ENCODE measurements around the gene FKBP10. TPM values are rescaled to one million over a fixed set of nuclear protein-coding genes. Genes with fewer than 3 reads are reported as not detected.

FKBP10 gene
- total RNA-seq (1 to 10 TPM; 1.4 to 1.5 TPM), polyA plus RNA-seq (not detected)

- Mint-ChIP-seq H3K27me3 (peaks cover 0 to 8% of the 10 kb centered on the region in 2 donors), H3K27ac (peak within 1 kb of the TSS; percentile 31 to 88 (median 84)), H3K36me3 (peaks cover 0 to 4% (median 2%) of the 10 kb centered on the region in 3 donors), H3K4me1 (peaks cover 25 to 34% (median 25%) of the 10 kb centered on the region in 3 donors), H3K4me3 (peak within 1 kb of the TSS; percentile 93 to 96 (median 94)), H3K9me3 (no peaks in the 10 kb centered on the region)
- H3K4me1 ChIP-seq (ENCODE audit: insufficient read depth, low read length) = peaks cover 28% of the 10 kb centered on the region
- POLR2A ChIA-PET = no interaction called here
- peak within 1 kb of the TSS; percentile 65 for H3K4me3 ChIP-seq (ENCODE audit: low read length)
- DNase-seq = peak; percentile 15 to 66 (median 44)
- H3K9me3 ChIP-seq (ENCODE audit: low read length) = no peaks in the 10 kb centered on the region
- no peaks in the 10 kb centered on the region for H3K27me3 ChIP-seq (ENCODE audit: insufficient read depth, low read length, poor library complexity, severe bottlenecking)
- CTCF ChIA-PET = interaction anchor here (1.0 to 2.8 kb wide), 8 partner anchors 11 to 205 kb away, joined by 3 to 15 read pairs (median 6); partner anchors contain the start of genes DNAJC7 and KLHL11
- peak within 1 kb of the TSS; percentile 24 for H3K27ac ChIP-seq (ENCODE audit: low read depth, low read length)
- H3K36me3 ChIP-seq (ENCODE audit: insufficient read depth, low read length) = no peaks in the 10 kb centered on the region
Observed at GRCh38 chr17:41812381-41813151, at the start of gene FKBP10. FKBP10 (plus strand) TSS chr17:41813004; CDS start chr17:41813035, 31 bp downstream.

GRCh38 chr17:41763327-41763726, 49.5 kb upstream of the FKBP10 start:
- H3K4me1 Mint-ChIP-seq = no peaks in the 10 kb centered on the region
- POLR2A ChIA-PET = no interaction called here

GRCh38 chr17:41766135-41766534, 46.7 kb upstream of the FKBP10 start:
- Mint-ChIP-seq H3K9me3 (no peaks in the 10 kb centered on the region), H3K4me1 (no peaks in the 10 kb centered on the region), H3K27ac (no peak overlapping the region), H3K36me3 (no peaks in the 10 kb centered on the region), H3K4me3 (no peak overlapping the region), H3K27me3 (peaks cover 1 to 3% of the 10 kb centered on the region in 2 donors)
- no peaks in the 10 kb centered on the region for H3K9me3 ChIP-seq (ENCODE audit: low read length)
- H3K27me3 ChIP-seq (ENCODE audit: insufficient read depth, low read length, poor library complexity, severe bottlenecking) = no peaks in the 10 kb centered on the region
- H3K27ac ChIP-seq (ENCODE audit: low read depth, low read length) = no peak overlapping the region
- H3K4me3 ChIP-seq (ENCODE audit: low read length) = no peak overlapping the region
- CTCF ChIA-PET = no interaction called here
- H3K4me1 ChIP-seq (ENCODE audit: insufficient read depth, low read length) = no peaks in the 10 kb centered on the region
- DNase-seq = no peak
- POLR2A ChIA-PET = no interaction called here
- H3K36me3 ChIP-seq (ENCODE audit: insufficient read depth, low read length) = no peaks in the 10 kb centered on the region

More at GRCh38 chr17:41763327-41763726, 49.5 kb upstream of the FKBP10 start:
- DNase-seq = no peak
- no peak overlapping the region for H3K27ac ChIP-seq (ENCODE audit: low read depth, low read length)
- H3K4me3 ChIP-seq (ENCODE audit: low read length) = no peak overlapping the region
- no peaks in the 10 kb centered on the region for H3K4me1 ChIP-seq (ENCODE audit: insufficient read depth, low read length)
- no peaks in the 10 kb centered on the region for H3K36me3 ChIP-seq (ENCODE audit: insufficient read depth, low read length)
- H3K27ac Mint-ChIP-seq = no peak overlapping the region
- no peak overlapping the region for H3K4me3 Mint-ChIP-seq
- CTCF ChIA-PET = no interaction called here
- H3K9me3 Mint-ChIP-seq = no peaks in the 10 kb centered on the region
- H3K27me3 ChIP-seq (ENCODE audit: insufficient read depth, low read length, poor library complexity, severe bottlenecking) = no peaks in the 10 kb centered on the region
- H3K36me3 Mint-ChIP-seq = no peaks in the 10 kb centered on the region
- peaks cover 1 to 7% of the 10 kb centered on the region in 2 donors for H3K27me3 Mint-ChIP-seq
- H3K9me3 ChIP-seq (ENCODE audit: low read length) = no peaks in the 10 kb centered on the region

- no peak overlapping the region for H3K4me3 Mint-ChIP-seq
- no peaks in the 10 kb centered on the region for H3K36me3 Mint-ChIP-seq
- Histone ChIP-seq H3K36me3 (ENCODE audit: insufficient read depth, low read length) (no peaks in the 10 kb centered on the region), H3K9me3 (ENCODE audit: low read length) (no peaks in the 10 kb centered on the region), H3K27ac (ENCODE audit: low read depth, low read length) (no peak overlapping the region), H3K4me1 (ENCODE audit: insufficient read depth, low read length) (no peaks in the 10 kb centered on the region), H3K4me3 (ENCODE audit: low read length) (no peak overlapping the region), H3K27me3 (ENCODE audit: insufficient read depth, low read length, poor library complexity, severe bottlenecking) (no peaks in the 10 kb centered on the region)
- H3K4me1 Mint-ChIP-seq = no peaks in the 10 kb centered on the region
- peaks cover 1 to 4% of the 10 kb centered on the region in 2 donors for H3K27me3 Mint-ChIP-seq
- CTCF ChIA-PET = interaction anchor here (0.7 kb wide), 1 partner anchor 32 kb away, joined by 4 read pairs; no protein-coding TSS in a partner anchor
- H3K27ac Mint-ChIP-seq = peak overlapping the region in 2 of 8 donors; percentile 21 to 34
- POLR2A ChIA-PET = interaction anchor here (1.3 kb wide), 1 partner anchor 39 kb away, joined by 3 read pairs; no protein-coding TSS in a partner anchor
- DNase-seq = no peak
- H3K9me3 Mint-ChIP-seq = no peaks in the 10 kb centered on the region
Observed at GRCh38 chr17:41767324-41768042, 45.3 kb upstream of the FKBP10 start.

- peaks cover 0 to 8% of the 10 kb centered on the region in 2 donors for H3K27me3 Mint-ChIP-seq
- H3K4me1 Mint-ChIP-seq = no peaks in the 10 kb centered on the region
- H3K27me3 ChIP-seq (ENCODE audit: insufficient read depth, low read length, poor library complexity, severe bottlenecking) = no peaks in the 10 kb centered on the region
- H3K4me1 ChIP-seq (ENCODE audit: insufficient read depth, low read length) = no peaks in the 10 kb centered on the region
- no peak overlapping the region for H3K27ac Mint-ChIP-seq
- H3K9me3 Mint-ChIP-seq = no peaks in the 10 kb centered on the region
- H3K4me3 Mint-ChIP-seq = no peak overlapping the region
- no peaks in the 10 kb centered on the region for H3K36me3 ChIP-seq (ENCODE audit: insufficient read depth, low read length)
- no peak overlapping the region for H3K27ac ChIP-seq (ENCODE audit: low read depth, low read length)
- no peak for DNase-seq
- no peaks in the 10 kb centered on the region for H3K9me3 ChIP-seq (ENCODE audit: low read length)
- CTCF ChIA-PET = interaction anchor here (1.2 kb wide), 1 partner anchor 43 kb away, joined by 3 read pairs; the partner anchor contains the start of gene P3H4
- no peak overlapping the region for H3K4me3 ChIP-seq (ENCODE audit: low read length)
- H3K36me3 Mint-ChIP-seq = no peaks in the 10 kb centered on the region
- POLR2A ChIA-PET = no interaction called here
Observed at GRCh38 chr17:41768682-41769288, 44.0 kb upstream of the FKBP10 start.

GRCh38 chr17:41769346-41769862, 43.4 kb upstream of the FKBP10 start:
- H3K4me1 Mint-ChIP-seq = no peaks in the 10 kb centered on the region
- H3K36me3 Mint-ChIP-seq = no peaks in the 10 kb centered on the region
- no peaks in the 10 kb centered on the region for H3K9me3 Mint-ChIP-seq
- Histone ChIP-seq H3K36me3 (ENCODE audit: insufficient read depth, low read length) (no peaks in the 10 kb centered on the region), H3K27me3 (ENCODE audit: insufficient read depth, low read length, poor library complexity, severe bottlenecking) (no peaks in the 10 kb centered on the region), H3K9me3 (ENCODE audit: low read length) (no peaks in the 10 kb centered on the region), H3K4me1 (ENCODE audit: insufficient read depth, low read length) (no peaks in the 10 kb centered on the region), H3K27ac (ENCODE audit: low read depth, low read length) (no peak overlapping the region), H3K4me3 (ENCODE audit: low read length) (no peak overlapping the region)
- no peak for DNase-seq
- peaks cover 0 to 10% of the 10 kb centered on the region in 2 donors for H3K27me3 Mint-ChIP-seq
- POLR2A ChIA-PET = no interaction called here
- H3K27ac Mint-ChIP-seq = no peak overlapping the region
- H3K4me3 Mint-ChIP-seq = no peak overlapping the region
- CTCF ChIA-PET = interaction anchor here (1.2 kb wide), 1 partner anchor 42 kb away, joined by 3 read pairs; the partner anchor contains the start of gene P3H4

GRCh38 chr17:41769985-41770384, 42.8 kb upstream of the FKBP10 start:
- no peak overlapping the region for H3K4me3 ChIP-seq (ENCODE audit: low read length)
- H3K27ac Mint-ChIP-seq = no peak overlapping the region
- H3K27me3 Mint-ChIP-seq = peaks cover 0 to 10% of the 10 kb centered on the region in 2 donors
- no peak overlapping the region for H3K4me3 Mint-ChIP-seq
- ChIA-PET CTCF (no interaction called here), POLR2A (no interaction called here)
- H3K9me3 Mint-ChIP-seq = no peaks in the 10 kb centered on the region
- no peaks in the 10 kb centered on the region for H3K27me3 ChIP-seq (ENCODE audit: insufficient read depth, low read length, poor library complexity, severe bottlenecking)
- H3K4me1 ChIP-seq (ENCODE audit: insufficient read depth, low read length) = no peaks in the 10 kb centered on the region
- DNase-seq = no peak
- H3K9me3 ChIP-seq (ENCODE audit: low read length) = no peaks in the 10 kb centered on the region
- H3K36me3 ChIP-seq (ENCODE audit: insufficient read depth, low read length) = no peaks in the 10 kb centered on the region
- no peaks in the 10 kb centered on the region for H3K4me1 Mint-ChIP-seq
- no peaks in the 10 kb centered on the region for H3K36me3 Mint-ChIP-seq
- H3K27ac ChIP-seq (ENCODE audit: low read depth, low read length) = no peak overlapping the region

Measured in CD8-positive, alpha-beta memory T cell (primary cell).